PC-9 (cell line): Measurements from ENCODE around the gene ARAP3.

Experiments
- CTCF ChIP-seq: fragments of 200-600 bp; sonication (generic); conservative IDR thresholded peaks from 2 replicates; pipeline ENCODE4 v1.6.1; 2017; ENCODE audit warnings: mixed run types, antibody characterized with exemption, mild to moderate bottlenecking, moderate library complexity
- EZH2 ChIP-seq: fragments of 200-600 bp; sonication (generic); IDR thresholded peaks from 2 replicates; pipeline ENCODE4 v1.8.0; 2017; ENCODE audit warnings: antibody characterized with exemption, low read depth

GRCh38 chr5:141657937-141658545 lies 24.0 kb downstream of the ARAP3 start:
- TF ChIP-seq CTCF (no peak), EZH2 (no peak)
